GM23338 (cell line): Measurements from ENCODE around the gene PLEKHG4B. TPM values are rescaled to one million over a fixed set of nuclear protein-coding genes. Genes with fewer than 3 reads are reported as not detected.

Experiments
- ATAC-seq: fragments of 200-7000 bp; cut with Tn5 transposase; 3 replicates; pipeline ENCODE4 v1.9.1; 2020
- DNase-seq: peaks from one replicate; pipeline ENCODE4 v3.0.0-alpha.2; 2015; ENCODE audit warnings: low spot score
- H2AFZ ChIP-seq: fragments of 200-600 bp; sonication (generic); 2 replicates; pipeline ENCODE4 v1.8.0; 2016; ENCODE audit warnings: antibody characterized with exemption, mild to moderate bottlenecking, moderate library complexity
- H3F3A ChIP-seq: fragments of 200-600 bp; sonication (generic); replicated peaks from 2 replicates; pipeline ENCODE4 v1.8.0; 2017; ENCODE audit warnings: antibody characterized with exemption, mixed run types, low read depth
- H3K27ac ChIP-seq: fragments of 200-600 bp; sonication (generic); 2 replicates; pipeline ENCODE4 v1.6.1; 2016; ENCODE audit warnings: low read depth
- H3K27me3 ChIP-seq: fragments of 200-600 bp; sonication (generic); 2 replicates; pipeline ENCODE4 v1.8.0; 2016; ENCODE audit warnings: mild to moderate bottlenecking, mixed run types, moderate library complexity; ENCODE audit not compliant: insufficient read depth
- H3K36me3 ChIP-seq: fragments of 200-600 bp; sonication (generic); 2 replicates; pipeline ENCODE4 v1.8.0; 2016; ENCODE audit warnings: mild to moderate bottlenecking; ENCODE audit not compliant: insufficient read depth
- H3K4me1 ChIP-seq: fragments of 200-600 bp; sonication (generic); 2 replicates; pipeline ENCODE4 v1.8.0; 2016; ENCODE audit warnings: mild to moderate bottlenecking, moderate library complexity; ENCODE audit not compliant: insufficient read depth
- H3K4me2 ChIP-seq: fragments of 200-600 bp; sonication (generic); 2 replicates; pipeline ENCODE4 v1.7.1; 2017; ENCODE audit warnings: mixed run types
- H3K4me3 ChIP-seq: fragments of 200-600 bp; sonication (generic); 2 replicates; pipeline ENCODE4 v1.6.1; 2016; ENCODE audit warnings: mixed run types
- H3K79me2 ChIP-seq: fragments of 200-600 bp; sonication (generic); replicated peaks from 2 replicates; pipeline ENCODE4 v1.8.0; 2017; ENCODE audit warnings: mild to moderate bottlenecking; ENCODE audit not compliant: insufficient read depth
- H3K9me2 ChIP-seq: fragments of 200-600 bp; sonication (generic); 2 replicates; pipeline ENCODE4 v1.8.0; 2017; ENCODE audit not compliant: insufficient read depth
- H4K20me1 ChIP-seq: fragments of 200-600 bp; sonication (generic); replicated peaks from 2 replicates; pipeline ENCODE4 v1.8.0; 2017; ENCODE audit warnings: mild to moderate bottlenecking; ENCODE audit not compliant: insufficient read depth
- H3K27ac Mint-ChIP-seq: 2 replicates; pipeline ENCODE4 v1.8.0; 2020; ENCODE audit warnings: inconsistent platforms, mild to moderate bottlenecking, moderate library complexity, mixed read lengths
- H3K27me3 Mint-ChIP-seq: 3 replicates; pipeline ENCODE4 v1.8.0; 2022; ENCODE audit warnings: low read depth, mild to moderate bottlenecking, moderate library complexity, mixed read lengths, inconsistent platforms; ENCODE audit not compliant: insufficient read depth, poor library complexity
- H3K36me3 Mint-ChIP-seq: 3 replicates; pipeline ENCODE4 v1.8.0; 2021; ENCODE audit warnings: low read depth, mild to moderate bottlenecking, inconsistent platforms, moderate library complexity, mixed read lengths
- H3K4me1 Mint-ChIP-seq: 3 replicates; pipeline ENCODE4 v1.8.0; 2020; ENCODE audit warnings: mild to moderate bottlenecking, inconsistent platforms, mixed read lengths
- H3K4me3 Mint-ChIP-seq: 3 replicates; pipeline ENCODE4 v1.8.0; 2021; ENCODE audit warnings: moderate library complexity, mild to moderate bottlenecking, inconsistent platforms, mixed read lengths
- H3K9me3 Mint-ChIP-seq: 3 replicates; pipeline ENCODE4 v1.8.0; 2020; ENCODE audit warnings: moderate library complexity, mild to moderate bottlenecking, inconsistent platforms, mixed read lengths
- CREB1 ChIP-seq: fragments of 250-450 bp; sonication (Bioruptor Pico); IDR thresholded peaks from 2 replicates; pipeline ENCODE4 v1.5.0; 2020; ENCODE audit warnings: low read depth, mild to moderate bottlenecking, moderate library complexity
- EZH2 ChIP-seq: fragments of 200-600 bp; sonication (generic); IDR thresholded peaks from one replicate; pipeline ENCODE4 v1.8.0; 2017; ENCODE audit warnings: antibody characterized with exemption, mild to moderate bottlenecking, low read depth; ENCODE audit not compliant: unreplicated experiment
- EZH2phosphoT487 ChIP-seq: fragments of 200-600 bp; sonication (generic); IDR thresholded peaks from one replicate; pipeline ENCODE4 v1.8.1; 2018; ENCODE audit warnings: antibody characterized with exemption; ENCODE audit not compliant: unreplicated experiment
- JUNB ChIP-seq: IDR thresholded peaks from one replicate; pipeline ENCODE4 v1.6.1; 2016; ENCODE audit warnings: antibody characterized with exemption; ENCODE audit not compliant: unreplicated experiment
- NANOG ChIP-seq: IDR thresholded peaks from 2 replicates; pipeline ENCODE4 v1.6.1; 2016; ENCODE audit warnings: antibody characterized with exemption, borderline replicate concordance
- POLR2AphosphoS5 ChIP-seq: IDR thresholded peaks from 2 replicates; pipeline ENCODE4 v1.6.1; 2016; ENCODE audit warnings: antibody characterized with exemption, low read depth
- REST ChIP-seq: IDR thresholded peaks from one replicate; pipeline ENCODE4 v1.6.1; 2018; ENCODE audit warnings: antibody characterized with exemption; ENCODE audit not compliant: unreplicated experiment
- STAT1 ChIP-seq: IDR thresholded peaks from one replicate; pipeline ENCODE4 v1.6.1; 2016; ENCODE audit warnings: antibody characterized with exemption; ENCODE audit not compliant: unreplicated experiment
- ZNF114 ChIP-seq: fragments of 250-450 bp; sonication (Bioruptor Pico); IDR thresholded peaks from 2 replicates; pipeline ENCODE4 v1.5.0; 2020; ENCODE audit warnings: mild to moderate bottlenecking, moderate library complexity
- ZNF331 ChIP-seq: fragments of 250-450 bp; sonication (Bioruptor Pico); IDR thresholded peaks from 2 replicates; pipeline ENCODE4 v1.5.0; 2020; ENCODE audit warnings: low read depth, mild to moderate bottlenecking, moderate library complexity
- polyA plus RNA-seq: library from polyadenylated mRNA; unstranded; fragments of >200 nt; fragmentation: Nextera tagmentation; extraction: Ambion mirVana; gene quantifications from 2 replicates; pipeline ENCODE4 v1.2.1, GENCODE V29; 2016
- total RNA-seq: library from RNA; depleted of rRNA; stranded (reverse); fragments of >200 nt; shearing (Covaris generic); gene quantifications from 2 replicates; pipeline ENCODE4 v1.2.3, GENCODE V29; 2014
- TF ChIP-seq, protein P1 (sequence below): fragments of 250-450 bp; sonication (Bioruptor Pico); IDR thresholded peaks from 2 replicates; pipeline ENCODE4 v1.5.0; 2020; ENCODE audit warnings: mild to moderate bottlenecking, moderate library complexity
- TF ChIP-seq, protein P2 (sequence below), 2 experiments: fragments of 200-600 bp in 1 of 2; sonication (generic) in 1 of 2; conservative IDR thresholded peaks; 2 replicates each; pipeline versions ENCODE4 v1.5.1 to v1.6.1; 2016 to 2017; ENCODE audit warnings: antibody characterized with exemption in 2 of 2, low read depth in 2 of 2, mild to moderate bottlenecking in 2 of 2, moderate library complexity in 1 of 2
- TF ChIP-seq, protein P3 (sequence below): IDR thresholded peaks from 2 replicates; pipeline ENCODE4 v1.6.1; 2016; ENCODE audit warnings: antibody characterized with exemption

Gene PLEKHG4B
- total and polyA plus RNA-seq, 2 experiments from 2014 or later, result 33.5 to 54.8 TPM

- peaks cover 8% of the 10 kb centered on the region; the same call in 1 of the 2 replicates for H3F3A ChIP-seq
- TF ChIP-seq REST, result no peak
- no peak for TF ChIP-seq EZH2phosphoT487
- TF ChIP-seq STAT1, result no peak
- TF ChIP-seq EZH2, result no peak
- TF ChIP-seq ZNF114 (CRISPR knock-in tag), result no peak
- TF ChIP-seq, protein P1, sequence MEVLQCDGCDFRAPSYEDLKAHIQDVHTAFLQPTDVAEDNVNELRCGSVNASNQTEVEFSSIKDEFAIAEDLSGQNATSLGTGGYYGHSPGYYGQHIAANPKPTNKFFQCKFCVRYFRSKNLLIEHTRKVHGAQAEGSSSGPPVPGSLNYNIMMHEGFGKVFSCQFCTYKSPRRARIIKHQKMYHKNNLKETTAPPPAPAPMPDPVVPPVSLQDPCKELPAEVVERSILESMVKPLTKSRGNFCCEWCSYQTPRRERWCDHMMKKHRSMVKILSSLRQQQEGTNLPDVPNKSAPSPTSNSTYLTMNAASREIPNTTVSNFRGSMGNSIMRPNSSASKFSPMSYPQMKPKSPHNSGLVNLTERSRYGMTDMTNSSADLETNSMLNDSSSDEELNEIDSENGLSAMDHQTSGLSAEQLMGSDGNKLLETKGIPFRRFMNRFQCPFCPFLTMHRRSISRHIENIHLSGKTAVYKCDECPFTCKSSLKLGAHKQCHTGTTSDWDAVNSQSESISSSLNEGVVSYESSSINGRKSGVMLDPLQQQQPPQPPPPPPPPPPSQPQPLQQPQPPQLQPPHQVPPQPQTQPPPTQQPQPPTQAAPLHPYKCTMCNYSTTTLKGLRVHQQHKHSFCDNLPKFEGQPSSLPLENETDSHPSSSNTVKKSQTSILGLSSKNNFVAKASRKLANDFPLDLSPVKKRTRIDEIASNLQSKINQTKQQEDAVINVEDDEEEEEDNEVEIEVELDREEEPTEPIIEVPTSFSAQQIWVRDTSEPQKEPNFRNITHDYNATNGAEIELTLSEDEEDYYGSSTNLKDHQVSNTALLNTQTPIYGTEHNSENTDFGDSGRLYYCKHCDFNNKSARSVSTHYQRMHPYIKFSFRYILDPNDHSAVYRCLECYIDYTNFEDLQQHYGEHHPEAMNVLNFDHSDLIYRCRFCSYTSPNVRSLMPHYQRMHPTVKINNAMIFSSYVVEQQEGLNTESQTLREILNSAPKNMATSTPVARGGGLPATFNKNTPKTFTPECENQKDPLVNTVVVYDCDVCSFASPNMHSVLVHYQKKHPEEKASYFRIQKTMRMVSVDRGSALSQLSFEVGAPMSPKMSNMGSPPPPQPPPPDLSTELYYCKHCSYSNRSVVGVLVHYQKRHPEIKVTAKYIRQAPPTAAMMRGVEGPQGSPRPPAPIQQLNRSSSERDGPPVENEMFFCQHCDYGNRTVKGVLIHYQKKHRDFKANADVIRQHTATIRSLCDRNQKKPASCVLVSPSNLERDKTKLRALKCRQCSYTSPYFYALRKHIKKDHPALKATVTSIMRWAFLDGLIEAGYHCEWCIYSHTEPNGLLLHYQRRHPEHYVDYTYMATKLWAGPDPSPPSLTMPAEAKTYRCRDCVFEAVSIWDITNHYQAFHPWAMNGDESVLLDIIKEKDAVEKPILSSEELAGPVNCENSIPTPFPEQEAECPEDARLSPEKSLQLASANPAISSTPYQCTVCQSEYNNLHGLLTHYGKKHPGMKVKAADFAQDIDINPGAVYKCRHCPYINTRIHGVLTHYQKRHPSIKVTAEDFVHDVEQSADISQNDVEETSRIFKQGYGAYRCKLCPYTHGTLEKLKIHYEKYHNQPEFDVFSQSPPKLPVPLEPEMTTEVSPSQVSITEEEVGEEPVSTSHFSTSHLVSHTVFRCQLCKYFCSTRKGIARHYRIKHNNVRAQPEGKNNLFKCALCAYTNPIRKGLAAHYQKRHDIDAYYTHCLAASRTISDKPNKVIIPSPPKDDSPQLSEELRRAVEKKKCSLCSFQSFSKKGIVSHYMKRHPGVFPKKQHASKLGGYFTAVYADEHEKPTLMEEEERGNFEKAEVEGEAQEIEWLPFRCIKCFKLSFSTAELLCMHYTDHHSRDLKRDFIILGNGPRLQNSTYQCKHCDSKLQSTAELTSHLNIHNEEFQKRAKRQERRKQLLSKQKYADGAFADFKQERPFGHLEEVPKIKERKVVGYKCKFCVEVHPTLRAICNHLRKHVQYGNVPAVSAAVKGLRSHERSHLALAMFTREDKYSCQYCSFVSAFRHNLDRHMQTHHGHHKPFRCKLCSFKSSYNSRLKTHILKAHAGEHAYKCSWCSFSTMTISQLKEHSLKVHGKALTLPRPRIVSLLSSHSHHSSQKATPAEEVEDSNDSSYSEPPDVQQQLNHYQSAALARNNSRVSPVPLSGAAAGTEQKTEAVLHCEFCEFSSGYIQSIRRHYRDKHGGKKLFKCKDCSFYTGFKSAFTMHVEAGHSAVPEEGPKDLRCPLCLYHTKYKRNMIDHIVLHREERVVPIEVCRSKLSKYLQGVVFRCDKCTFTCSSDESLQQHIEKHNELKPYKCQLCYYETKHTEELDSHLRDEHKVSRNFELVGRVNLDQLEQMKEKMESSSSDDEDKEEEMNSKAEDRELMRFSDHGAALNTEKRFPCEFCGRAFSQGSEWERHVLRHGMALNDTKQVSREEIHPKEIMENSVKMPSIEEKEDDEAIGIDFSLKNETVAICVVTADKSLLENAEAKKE, result no peak
- TF ChIP-seq JUNB, result no peak
- TF ChIP-seq POLR2AphosphoS5, result no peak
- TF ChIP-seq, protein P2, sequence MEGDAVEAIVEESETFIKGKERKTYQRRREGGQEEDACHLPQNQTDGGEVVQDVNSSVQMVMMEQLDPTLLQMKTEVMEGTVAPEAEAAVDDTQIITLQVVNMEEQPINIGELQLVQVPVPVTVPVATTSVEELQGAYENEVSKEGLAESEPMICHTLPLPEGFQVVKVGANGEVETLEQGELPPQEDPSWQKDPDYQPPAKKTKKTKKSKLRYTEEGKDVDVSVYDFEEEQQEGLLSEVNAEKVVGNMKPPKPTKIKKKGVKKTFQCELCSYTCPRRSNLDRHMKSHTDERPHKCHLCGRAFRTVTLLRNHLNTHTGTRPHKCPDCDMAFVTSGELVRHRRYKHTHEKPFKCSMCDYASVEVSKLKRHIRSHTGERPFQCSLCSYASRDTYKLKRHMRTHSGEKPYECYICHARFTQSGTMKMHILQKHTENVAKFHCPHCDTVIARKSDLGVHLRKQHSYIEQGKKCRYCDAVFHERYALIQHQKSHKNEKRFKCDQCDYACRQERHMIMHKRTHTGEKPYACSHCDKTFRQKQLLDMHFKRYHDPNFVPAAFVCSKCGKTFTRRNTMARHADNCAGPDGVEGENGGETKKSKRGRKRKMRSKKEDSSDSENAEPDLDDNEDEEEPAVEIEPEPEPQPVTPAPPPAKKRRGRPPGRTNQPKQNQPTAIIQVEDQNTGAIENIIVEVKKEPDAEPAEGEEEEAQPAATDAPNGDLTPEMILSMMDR (conservative IDR thresholded peaks at IDR 0.05; ENCODE audit: low read depth in 2 of 2), result no peak
- no peak for TF ChIP-seq ZNF331 (CRISPR knock-in tag)
- no peak for TF ChIP-seq CREB1 (CRISPR knock-in tag)
- no peak for TF ChIP-seq NANOG
- TF ChIP-seq, protein P3, sequence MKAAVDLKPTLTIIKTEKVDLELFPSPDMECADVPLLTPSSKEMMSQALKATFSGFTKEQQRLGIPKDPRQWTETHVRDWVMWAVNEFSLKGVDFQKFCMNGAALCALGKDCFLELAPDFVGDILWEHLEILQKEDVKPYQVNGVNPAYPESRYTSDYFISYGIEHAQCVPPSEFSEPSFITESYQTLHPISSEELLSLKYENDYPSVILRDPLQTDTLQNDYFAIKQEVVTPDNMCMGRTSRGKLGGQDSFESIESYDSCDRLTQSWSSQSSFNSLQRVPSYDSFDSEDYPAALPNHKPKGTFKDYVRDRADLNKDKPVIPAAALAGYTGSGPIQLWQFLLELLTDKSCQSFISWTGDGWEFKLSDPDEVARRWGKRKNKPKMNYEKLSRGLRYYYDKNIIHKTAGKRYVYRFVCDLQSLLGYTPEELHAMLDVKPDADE, result no peak
- H3K4me1 ChIP-seq, result no peaks in the 10 kb centered on the region
- H3K36me3 ChIP-seq, result no peaks in the 10 kb centered on the region
- H4K20me1 ChIP-seq, result no peaks in the 10 kb centered on the region; the same call in 1 of the 2 replicates
- H3K27ac ChIP-seq, result no peak overlapping the region
- H2AFZ ChIP-seq, result no peak overlapping the region
- Mint-ChIP-seq H3K27me3 (peaks cover 20% of the 10 kb centered on the region), H3K9me3 (peaks cover 19% of the 10 kb centered on the region), H3K4me1 (peaks cover 15% of the 10 kb centered on the region), H3K36me3 (peaks cover 57% of the 10 kb centered on the region), H3K27ac (no peak overlapping the region), H3K4me3 (no peak overlapping the region)
- H3K9me2 ChIP-seq, result no peaks in the 10 kb centered on the region
- ATAC-seq (no peak; the same call in 2 of the 3 replicates), DNase-seq (no peak)
- H3K79me2 ChIP-seq, result no peaks in the 10 kb centered on the region
- no peak overlapping the region for H3K4me3 ChIP-seq
- no peak overlapping the region for H3K4me2 ChIP-seq
- H3K27me3 ChIP-seq, result no peaks in the 10 kb centered on the region
Observed at GRCh38 chr5:162565-163337, 70.8 kb downstream of the PLEKHG4B start.
